ENCODE results near the gene CAPZA1.
"Not testable (repeated sequence)": the region's sequence is repeated elsewhere in the genome, so short reads cannot be mapped to it uniquely, and the experiment has no call there.

CAPZA1 gene

GRCh38 chr1:112619518-112620376 lies at the start of gene CAPZA1:
CAPZA1 (plus strand) TSS chr1:112619832; CDS start chr1:112619845, 13 bp downstream.
- DNase-seq = peak; percentile 93

- DNase-seq = no peak
These were observed 44.4 kb upstream of the CAPZA1 start for GRCh38 chr1:112575154-112575804.

- DNase-seq = no peak
These were observed 43.4 kb upstream of the CAPZA1 start for GRCh38 chr1:112576240-112576639.

GRCh38 chr1:112579801-112580510 lies 39.7 kb upstream of the CAPZA1 start:
- no peak for DNase-seq

- DNase-seq = no peak
These were observed 37.9 kb upstream of the CAPZA1 start for GRCh38 chr1:112581586-112582192.

GRCh38 chr1:112583366-112583765 lies 36.3 kb upstream of the CAPZA1 start:
- DNase-seq = no peak

GRCh38 chr1:112589766-112590165 lies 29.9 kb upstream of the CAPZA1 start:
- DNase-seq = no peak

GRCh38 chr1:112594208-112594876 lies 25.3 kb upstream of the CAPZA1 start:
- no peak for DNase-seq

GRCh38 chr1:112599477-112599876 lies 20.2 kb upstream of the CAPZA1 start:
- DNase-seq = no peak

- DNase-seq = no peak
These were observed 16.6 kb upstream of the CAPZA1 start for GRCh38 chr1:112603012-112603411.

- DNase-seq = no peak
These were observed 16.1 kb upstream of the CAPZA1 start for GRCh38 chr1:112603541-112603940.

GRCh38 chr1:112605633-112606327 lies 13.9 kb upstream of the CAPZA1 start:
- DNase-seq = no peak

GRCh38 chr1:112614460-112615065 lies 5.1 kb upstream of the CAPZA1 start:
- no peak for DNase-seq

GRCh38 chr1:112618114-112618720 lies 1.4 kb upstream of the CAPZA1 start:
- DNase-seq = no peak

- peak; percentile 69 for DNase-seq
These were observed 713 bp upstream of the CAPZA1 start, which contains the start of gene ST7L for GRCh38 chr1:112618721-112619517. ST7L (minus strand) TSS chr1:112619141; CDS start chr1:112619113, 28 bp downstream.

- no peak for DNase-seq
These were observed 704 bp downstream of the CAPZA1 start for GRCh38 chr1:112620377-112620695.

GRCh38 chr1:112624493-112624892 lies 4.9 kb downstream of the CAPZA1 start:
- not testable (repeated sequence) for DNase-seq

GRCh38 chr1:112625696-112626095 lies 6.1 kb downstream of the CAPZA1 start:
- DNase-seq = no peak

GRCh38 chr1:112626193-112626592 lies 6.6 kb downstream of the CAPZA1 start:
- no peak for DNase-seq

- no peak for DNase-seq
These were observed 7.3 kb downstream of the CAPZA1 start for GRCh38 chr1:112626887-112627286.

All from stimulated activated CD4-positive, alpha-beta T cell treated with anti-CD3 and anti-CD28 coated beads, Interleukin-15, amount 100 ng/mL, for 24 hours (primary cell).